Esophagus squamous epithelium (tissue), 5 donors: ENCODE measurements around the gene NMBR. TPM values are rescaled to one million over a fixed set of nuclear protein-coding genes. Genes with fewer than 3 reads are reported as not detected.

Experiments
- DNase-seq: peaks from one replicate; lab custom pipeline; 2025; lab: John Stamatoyannopoulos, UW
- H3K27ac ChIP-seq, 4 donors: fragments of 200-600 bp; sonication (generic); one replicate each; pipeline ENCODE4 v1.5.1; 2016 to 2019; ENCODE audit warnings: mild to moderate bottlenecking in 1 of 4
- H3K27me3 ChIP-seq, 4 donors: fragments of 200-600 bp; sonication (generic); 1 replicate in 3 of 4; 2 replicates in 1 of 4; pipeline versions ENCODE4 v1.5.1 to v1.6.0; 2017 to 2021; ENCODE audit warnings: antibody characterized with exemption in 1 of 4
- H3K36me3 ChIP-seq, 3 donors: fragments of 200-600 bp; sonication (generic); one replicate each; pipeline ENCODE4 v1.5.1; 2016 to 2019
- H3K4me1 ChIP-seq, 3 donors: fragments of 200-600 bp; sonication (generic); one replicate each; pipeline ENCODE4 v1.5.1; 2017 to 2019
- H3K4me3 ChIP-seq, 4 donors: fragments of 200-600 bp; sonication (generic); 1 replicate in 3 of 4; 2 replicates in 1 of 4; pipeline ENCODE4 v1.5.1; 2016 to 2019; ENCODE audit warnings: mild to moderate bottlenecking in 2 of 4, moderate library complexity in 1 of 4
- H3K9me3 ChIP-seq, 3 donors: fragments of 200-600 bp; sonication (generic); one replicate each; pipeline ENCODE4 v1.5.1; 2016 to 2019
- POLR2A ChIP-seq, 4 donors: fragments of 450-650 bp; IDR thresholded peaks; one replicate each; pipeline ENCODE4 v1.6.1; 2017; ENCODE audit warnings: antibody characterized with exemption in 4 of 4, mild to moderate bottlenecking in 4 of 4, moderate library complexity in 3 of 4
- WGBS, 2 donors: methylation state at CpG; one replicate each; pipeline ENCODE4 v1.1.5; 2018; 5-methylcytosine and 5-hydroxymethylcytosine counted together
- intact Hi-C: fragments of 100-400 bp; cut with DNase I; formaldehyde crosslinking; loops from one replicate; pipeline ENCODE4 v1.15.0; 2022
- total RNA-seq, 4 donors: library from RNA; depleted of rRNA; stranded (reverse); fragments of >200 nt; gene quantifications; one replicate each; pipeline ENCODE4 v1.1.0, GENCODE V29; 2016
- TF ChIP-seq, protein P1 (sequence below), 6 experiments: fragments of 450-650 bp in 4 of 6; fragments of 200-600 bp in 2 of 6; sonication (generic) in 2 of 6; IDR thresholded peaks; one replicate each; pipeline ENCODE4 v1.5.1; 2016 to 2019; ENCODE audit warnings: antibody characterized with exemption in 6 of 6, mild to moderate bottlenecking in 4 of 6, moderate library complexity in 4 of 6
- donor health status: DM: yes; HTN: yes; CAD: no.

The NMBR gene
- total RNA-seq, 4 donors from 2014 or later = not detected

DNA sequence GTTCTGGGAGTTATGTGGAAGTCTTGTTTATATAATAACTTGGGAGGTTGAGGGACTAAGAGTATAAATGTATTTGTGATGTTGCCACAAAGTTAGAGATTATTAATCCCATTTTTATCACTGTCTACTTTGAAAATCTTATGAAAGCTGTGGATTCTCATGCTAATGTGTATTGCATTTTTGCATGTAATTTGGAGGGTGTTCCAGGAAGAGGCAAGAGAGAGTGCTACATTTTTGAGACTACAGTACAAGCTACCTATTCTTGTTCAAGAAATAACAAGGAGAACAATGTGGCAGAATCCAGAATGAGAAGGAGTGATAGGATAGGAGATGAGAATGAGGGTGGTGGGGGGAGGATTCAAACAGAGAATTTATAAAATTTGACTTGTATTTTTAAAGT, 35.1 kb upstream of the NMBR start:
- no peak overlapping the region for H3K27ac ChIP-seq
- TF ChIP-seq, protein P1, sequence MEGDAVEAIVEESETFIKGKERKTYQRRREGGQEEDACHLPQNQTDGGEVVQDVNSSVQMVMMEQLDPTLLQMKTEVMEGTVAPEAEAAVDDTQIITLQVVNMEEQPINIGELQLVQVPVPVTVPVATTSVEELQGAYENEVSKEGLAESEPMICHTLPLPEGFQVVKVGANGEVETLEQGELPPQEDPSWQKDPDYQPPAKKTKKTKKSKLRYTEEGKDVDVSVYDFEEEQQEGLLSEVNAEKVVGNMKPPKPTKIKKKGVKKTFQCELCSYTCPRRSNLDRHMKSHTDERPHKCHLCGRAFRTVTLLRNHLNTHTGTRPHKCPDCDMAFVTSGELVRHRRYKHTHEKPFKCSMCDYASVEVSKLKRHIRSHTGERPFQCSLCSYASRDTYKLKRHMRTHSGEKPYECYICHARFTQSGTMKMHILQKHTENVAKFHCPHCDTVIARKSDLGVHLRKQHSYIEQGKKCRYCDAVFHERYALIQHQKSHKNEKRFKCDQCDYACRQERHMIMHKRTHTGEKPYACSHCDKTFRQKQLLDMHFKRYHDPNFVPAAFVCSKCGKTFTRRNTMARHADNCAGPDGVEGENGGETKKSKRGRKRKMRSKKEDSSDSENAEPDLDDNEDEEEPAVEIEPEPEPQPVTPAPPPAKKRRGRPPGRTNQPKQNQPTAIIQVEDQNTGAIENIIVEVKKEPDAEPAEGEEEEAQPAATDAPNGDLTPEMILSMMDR (IDR thresholded peaks at IDR 0.05) = no peak
- TF ChIP-seq POLR2A (IDR thresholded peaks at IDR 0.05) = no peak
- H3K4me1 ChIP-seq = peaks cover 0 to 3% (median 0%) of the 10 kb centered on the region in 3 donors
- intact Hi-C loops = no loop called here
- no peak overlapping the region for H3K4me3 ChIP-seq
- H3K36me3 ChIP-seq = peaks cover 0 to 18% (median 0%) of the 10 kb centered on the region in 3 donors
- H3K27me3 ChIP-seq = no peaks in the 10 kb centered on the region
- H3K9me3 ChIP-seq = peaks cover 0 to 10% (median 7%) of the 10 kb centered on the region in 3 donors
- no peak for DNase-seq

DNA sequence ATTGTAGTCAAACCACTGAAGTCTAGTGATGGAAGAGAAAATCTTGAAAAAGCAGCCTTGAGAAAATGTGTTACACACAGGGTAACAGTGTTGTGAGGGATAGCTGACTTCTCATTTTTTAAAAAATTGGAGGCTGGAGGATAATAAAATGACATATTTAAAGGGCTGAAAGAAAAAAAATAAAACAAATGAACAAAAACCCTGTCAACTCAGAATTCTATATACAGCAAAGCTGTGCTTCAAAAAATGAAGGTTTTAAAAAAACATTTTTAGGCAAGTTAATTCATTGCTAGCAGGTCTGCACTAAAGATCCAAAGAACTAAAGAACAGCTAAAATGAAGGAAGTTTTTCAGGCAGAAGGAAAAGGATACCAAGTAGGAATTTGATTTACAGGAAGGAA, 31.2 kb upstream of the NMBR start:
- intact Hi-C loops = no loop called here
- Histone ChIP-seq H3K4me1 (no peaks in the 10 kb centered on the region), H3K36me3 (peaks cover 0 to 53% (median 12%) of the 10 kb centered on the region in 3 donors), H3K27ac (no peak overlapping the region), H3K9me3 (peaks cover 0 to 14% (median 7%) of the 10 kb centered on the region in 3 donors), H3K27me3 (no peaks in the 10 kb centered on the region), H3K4me3 (no peak overlapping the region)
- DNase-seq = no peak
- no peak for TF ChIP-seq POLR2A (IDR thresholded peaks at IDR 0.05)
- TF ChIP-seq, protein P1 (IDR thresholded peaks at IDR 0.05) = no peak

DNA sequence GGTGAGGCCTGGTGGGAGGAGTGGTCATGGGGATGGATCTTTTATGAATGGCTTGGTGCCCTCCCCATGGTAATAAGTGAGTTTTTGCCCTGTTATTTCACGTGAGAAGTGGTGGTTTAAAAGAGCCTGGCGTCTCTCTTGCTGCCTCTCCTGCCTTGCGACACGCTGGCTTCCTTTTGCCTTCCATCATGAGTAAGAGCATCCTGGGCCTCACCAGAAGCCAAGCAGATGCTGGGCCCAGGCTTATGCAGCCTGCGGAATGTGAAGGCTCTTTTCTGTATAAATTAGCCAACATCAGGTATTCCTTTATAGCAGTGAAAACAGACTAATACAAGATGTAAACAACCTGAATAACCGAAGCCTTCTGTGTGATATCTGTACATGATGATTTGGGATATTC, 27.8 kb upstream of the NMBR start:
- Histone ChIP-seq H3K27ac (no peak overlapping the region), H3K36me3 (peaks cover 6 to 87% (median 12%) of the 10 kb centered on the region in 3 donors), H3K27me3 (no peaks in the 10 kb centered on the region), H3K4me3 (no peak overlapping the region), H3K4me1 (no peaks in the 10 kb centered on the region), H3K9me3 (peaks cover 0 to 14% (median 7%) of the 10 kb centered on the region in 3 donors)
- intact Hi-C loops = no loop called here
- TF ChIP-seq POLR2A (IDR thresholded peaks at IDR 0.05) = no peak
- TF ChIP-seq, protein P1 (IDR thresholded peaks at IDR 0.05) = no peak
- no peak for DNase-seq
- WGBS, 2 donors = 84 to 93% methylated on average over 6 of the region's 6 CpGs

DNA sequence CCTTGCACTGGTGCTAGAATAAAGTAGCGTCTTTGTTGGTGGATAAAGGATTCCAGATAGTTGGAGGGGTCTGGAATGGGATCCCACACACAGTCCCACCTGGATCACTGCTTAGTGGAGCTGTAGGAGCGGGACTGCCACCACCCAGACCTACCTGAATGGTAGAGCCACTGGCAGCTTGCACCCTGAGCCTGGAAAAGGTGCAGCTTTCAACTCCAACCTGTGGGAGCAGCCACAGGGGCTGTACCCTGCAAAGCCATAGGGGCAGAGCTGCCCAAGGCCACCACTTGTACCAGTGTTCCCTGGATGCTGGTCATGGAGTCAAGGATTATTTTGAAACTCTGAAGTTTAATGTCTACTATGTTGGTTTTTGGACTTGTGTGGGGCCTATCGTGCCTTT, 27.1 kb upstream of the NMBR start:
- Histone ChIP-seq H3K36me3 (peaks cover 6 to 95% (median 12%) of the 10 kb centered on the region in 3 donors), H3K27ac (no peak overlapping the region), H3K4me3 (no peak overlapping the region), H3K4me1 (no peaks in the 10 kb centered on the region), H3K9me3 (peaks cover 0 to 14% (median 7%) of the 10 kb centered on the region in 3 donors), H3K27me3 (no peaks in the 10 kb centered on the region)
- intact Hi-C loops = no loop called here
- no peak for DNase-seq
- 87 to 88% methylated on average over 2 to 3 of the region's 3 CpGs for WGBS, 2 donors
- TF ChIP-seq, protein P1 (IDR thresholded peaks at IDR 0.05) = no peak
- TF ChIP-seq POLR2A (IDR thresholded peaks at IDR 0.05) = no peak

DNA sequence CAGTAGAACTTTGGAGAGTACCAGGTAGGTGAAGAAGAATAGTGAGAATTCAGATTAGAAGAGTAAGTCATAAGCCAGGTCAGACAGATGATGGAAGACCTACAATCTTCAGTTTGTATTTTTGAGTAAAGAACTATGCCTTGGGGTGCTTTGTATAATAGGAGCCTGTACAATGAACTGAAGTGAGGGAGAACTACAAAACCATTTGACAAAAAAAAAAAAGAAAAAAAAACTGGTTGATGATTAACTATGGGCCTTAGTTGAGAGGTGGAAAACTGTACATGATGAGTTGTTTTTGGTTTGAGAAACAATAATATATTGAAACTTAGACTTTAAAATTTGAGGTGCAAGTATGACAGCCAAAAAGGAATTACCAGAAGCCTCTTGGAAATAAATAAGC, 25.8 kb upstream of the NMBR start:
- Histone ChIP-seq H3K9me3 (peaks cover 0 to 7% (median 0%) of the 10 kb centered on the region in 3 donors), H3K36me3 (peaks cover 6 to 94% (median 12%) of the 10 kb centered on the region in 3 donors), H3K4me1 (no peaks in the 10 kb centered on the region), H3K4me3 (no peak overlapping the region), H3K27ac (no peak overlapping the region), H3K27me3 (no peaks in the 10 kb centered on the region)
- TF ChIP-seq, protein P1 (IDR thresholded peaks at IDR 0.05) = no peak
- no peak for TF ChIP-seq POLR2A (IDR thresholded peaks at IDR 0.05)
- DNase-seq = no peak
- intact Hi-C loops = no loop called here
